ENCODE measurements around the gene CASK.

- no peak for TF ChIP-seq CTCF (IDR thresholded peaks at IDR 0.05)
- peak in 1 of 2 donors; percentile 44 for TF ChIP-seq EP300 (IDR thresholded peaks at IDR 0.05)
Measured at GRCh38 chrX:41561045-41561444, 362.3 kb downstream of the CASK start.

All from tibial nerve (tissue), 4 donors.